Stimulated activated naive CD4-positive, alpha-beta T cell treated with Interleukin-2 at 50 U/mL for 16 hours (primary cell): ENCODE results near the gene ATF5.
"Not testable (repeated sequence)": the region's sequence is repeated elsewhere in the genome, so short reads cannot be mapped to it uniquely, and the experiment has no call there.

Experiments
- DNase-seq: peaks from one replicate; lab custom pipeline; 2025; lab: John Stamatoyannopoulos, UW

The ATF5 gene

GRCh38 chr19:49923055-49924003 is 5.7 kb upstream of the ATF5 start:
- no peak for DNase-seq

DNA sequence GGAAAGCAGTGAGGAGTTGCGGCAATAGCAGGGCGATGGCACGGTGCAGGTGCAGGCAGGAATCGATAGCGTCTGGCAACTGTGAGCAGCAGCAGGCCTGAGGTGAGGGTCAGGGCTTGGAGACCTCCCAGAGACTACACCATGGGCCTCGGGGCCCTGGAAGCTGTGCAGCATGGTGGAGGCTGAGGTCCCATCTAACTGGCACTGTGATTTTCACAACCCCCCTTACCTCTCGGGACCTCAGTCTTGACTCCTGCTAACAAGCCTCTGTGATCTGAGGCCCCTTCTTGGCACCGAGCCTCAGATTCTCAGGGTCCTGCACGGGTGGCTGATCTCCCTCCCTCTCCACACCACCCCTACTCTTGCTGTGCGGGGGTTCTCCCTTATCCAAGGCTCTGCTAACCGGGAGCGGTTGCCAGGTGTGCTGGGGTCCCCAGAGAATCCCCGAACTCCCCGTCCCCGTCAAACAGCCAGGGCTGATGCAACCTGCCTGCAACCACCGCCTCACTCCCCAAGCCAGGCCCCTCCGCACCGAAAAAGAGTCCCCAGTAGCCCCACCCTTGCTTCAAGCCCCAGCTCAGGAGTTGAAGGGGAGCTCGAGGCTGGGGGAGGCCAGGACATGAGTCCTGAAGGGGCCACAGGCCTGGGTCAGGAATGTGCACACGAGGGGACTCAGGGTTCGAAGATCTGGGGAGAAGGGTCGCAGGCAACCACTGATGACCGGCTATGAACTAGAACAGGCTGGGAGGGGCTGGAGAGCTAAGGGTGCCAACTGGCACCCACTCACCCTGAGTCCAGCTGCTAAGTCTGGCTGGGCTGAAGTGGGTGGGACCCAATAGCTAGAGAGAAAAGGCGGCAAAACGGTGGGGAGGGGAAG is 4.8 kb upstream of the ATF5 start:
- DNase-seq, result no peak

DNA sequence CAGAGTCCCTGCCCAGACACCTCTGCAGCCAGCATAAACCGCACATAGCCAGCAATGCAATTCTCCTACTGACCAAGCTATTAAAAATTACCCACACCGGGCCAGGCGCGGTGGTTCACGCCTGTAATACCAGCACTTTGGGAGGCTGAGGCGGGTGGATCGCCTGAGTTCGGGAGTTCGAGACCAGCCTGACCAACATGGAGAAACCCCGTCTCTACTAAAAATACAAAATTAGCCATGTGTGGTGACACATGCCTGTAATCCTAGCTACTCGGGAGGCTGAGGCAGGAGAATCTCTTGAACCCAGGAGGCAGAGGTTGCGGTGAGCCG is 4.2 kb upstream of the ATF5 start:
- not testable (repeated sequence) for DNase-seq

GRCh38 chr19:49925486-49925885 is 3.5 kb upstream of the ATF5 start:
- no peak for DNase-seq

- DNase-seq, result no peak
Measured at GRCh38 chr19:49926515-49926914, 2.5 kb upstream of the ATF5 start.

DNA sequence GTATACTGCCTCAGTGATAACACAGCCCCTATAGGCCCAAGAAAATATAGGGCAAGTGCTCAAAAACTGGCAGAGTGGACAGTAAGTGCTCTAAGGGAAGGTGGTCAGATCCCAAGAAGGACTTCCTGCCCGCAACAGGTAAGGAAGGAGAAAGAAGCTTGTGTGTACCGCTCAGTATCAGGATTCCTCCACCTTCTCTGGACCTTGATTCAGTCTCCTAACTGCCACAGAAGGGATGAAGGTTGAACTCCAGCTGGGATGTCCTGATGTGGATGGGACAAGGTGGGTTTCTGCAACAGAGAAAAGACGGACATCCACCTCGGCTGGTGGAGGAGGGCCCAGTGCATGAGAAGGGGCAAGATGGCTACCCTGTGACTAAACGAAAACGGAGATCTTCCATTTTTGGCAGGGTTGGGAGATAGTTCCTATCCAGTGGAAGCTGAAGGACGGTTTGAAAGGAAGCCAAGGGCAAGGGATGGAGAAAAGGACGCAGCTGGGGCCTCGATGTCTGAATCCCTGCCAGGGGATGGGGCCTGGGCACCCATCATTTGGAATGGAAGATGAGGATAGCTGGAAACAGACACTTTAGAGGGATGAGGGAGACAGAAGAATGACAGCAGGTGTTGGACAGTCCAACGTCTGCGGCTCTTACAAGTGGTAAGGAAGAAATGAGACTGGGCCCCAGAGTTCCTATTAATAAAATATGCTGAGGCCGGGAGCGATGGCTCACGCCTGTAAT is 1.3 kb upstream of the ATF5 start:
- no peak for DNase-seq

GRCh38 chr19:49929611-49930482 is 842 bp downstream of the ATF5 start:
- DNase-seq, result peak; percentile 89

- no peak for DNase-seq
Measured at GRCh38 chr19:49930483-49931011, 1.5 kb downstream of the ATF5 start.

GRCh38 chr19:49931293-49932040 is 2.5 kb downstream of the ATF5 start:
- DNase-seq, result no peak

- DNase-seq, result no peak
Measured at GRCh38 chr19:49932041-49932451, 3.0 kb downstream of the ATF5 start.

DNA sequence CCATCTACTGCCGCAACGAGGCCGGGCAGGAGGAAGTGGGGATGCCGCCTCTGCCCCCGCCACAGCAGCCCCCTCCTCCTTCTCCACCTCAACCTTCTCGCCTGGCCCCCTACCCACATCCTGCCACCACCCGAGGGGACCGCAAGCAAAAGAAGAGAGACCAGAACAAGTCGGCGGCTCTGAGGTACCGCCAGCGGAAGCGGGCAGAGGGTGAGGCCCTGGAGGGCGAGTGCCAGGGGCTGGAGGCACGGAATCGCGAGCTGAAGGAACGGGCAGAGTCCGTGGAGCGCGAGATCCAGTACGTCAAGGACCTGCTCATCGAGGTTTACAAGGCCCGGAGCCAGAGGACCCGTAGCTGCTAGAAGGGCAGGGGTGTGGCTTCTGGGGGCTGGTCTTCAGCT is 3.7 kb downstream of the ATF5 start:
- peak; percentile 30 for DNase-seq

DNA sequence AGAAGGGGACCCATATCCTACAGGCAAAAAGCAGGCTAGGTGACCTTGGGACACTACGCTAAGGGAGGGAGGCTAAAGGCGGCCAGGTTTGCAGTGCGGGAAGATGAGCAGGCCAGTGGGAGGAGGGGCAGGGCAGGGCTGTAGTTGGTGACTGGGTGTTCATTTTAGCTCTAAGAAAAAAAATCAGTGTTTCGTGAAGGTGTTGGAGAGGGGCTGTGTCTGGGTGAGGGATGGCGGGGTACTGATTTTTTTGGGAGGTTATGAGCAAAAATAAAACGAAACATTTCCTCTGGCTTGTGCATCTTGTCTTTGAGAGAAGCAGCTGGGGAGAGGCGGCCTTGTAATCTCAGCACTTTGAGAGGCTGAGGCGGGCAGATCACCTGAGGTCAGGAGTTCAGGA is 4.6 kb downstream of the ATF5 start:
- DNase-seq, result no peak

GRCh38 chr19:49936549-49936948 is 7.5 kb downstream of the ATF5 start:
- no peak for DNase-seq

DNA sequence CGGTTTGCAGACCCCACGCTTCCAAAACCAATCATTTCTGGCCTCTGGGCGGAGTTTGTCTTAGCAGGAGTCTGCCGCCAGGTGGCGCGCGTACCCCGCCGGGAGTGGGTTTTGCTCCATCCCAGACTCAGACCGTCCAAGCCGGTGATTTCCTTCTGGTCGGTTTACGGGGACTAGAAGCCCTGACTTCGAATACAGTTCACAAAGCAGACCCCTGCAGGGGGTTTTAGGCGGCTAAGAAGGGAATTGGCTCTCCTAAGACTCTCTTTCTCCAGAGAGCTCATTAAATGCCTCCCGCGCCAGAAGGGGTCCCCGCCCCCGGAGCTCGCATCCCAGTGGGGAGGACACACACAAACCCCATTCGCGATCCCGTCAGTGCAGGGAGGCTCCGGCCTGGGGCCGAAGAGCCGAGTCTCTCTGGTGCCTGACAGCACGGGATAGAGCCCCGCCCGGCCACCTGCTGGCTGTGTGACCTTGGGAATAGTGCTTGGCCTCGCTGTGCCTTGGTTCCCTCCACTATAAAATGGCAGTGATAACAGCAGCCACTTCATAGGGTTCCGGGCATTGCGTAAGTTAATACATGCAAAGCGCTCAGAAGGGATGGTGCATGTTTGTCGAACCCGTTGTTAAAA is 8.9 kb downstream of the ATF5 start:
- peak; percentile 75 for DNase-seq

DNA sequence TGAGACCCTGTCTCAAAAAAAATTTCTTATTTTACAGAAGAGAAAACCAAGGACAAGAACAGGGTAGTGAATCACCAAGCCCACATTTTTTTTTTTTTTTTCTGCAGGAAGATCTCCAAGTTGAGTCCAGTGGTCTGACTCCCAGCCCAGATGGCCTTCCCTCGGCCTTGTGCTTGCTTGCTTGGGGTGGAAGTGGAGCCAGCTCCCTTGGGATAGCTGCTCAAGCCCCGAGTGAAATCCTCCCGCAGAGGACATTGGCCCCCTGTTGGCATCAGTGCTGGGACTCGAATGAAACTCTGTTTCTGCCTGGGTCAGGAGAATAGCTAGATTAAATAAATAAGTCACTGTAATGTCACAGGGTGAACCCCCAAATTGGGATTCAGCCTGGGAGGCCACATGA is 9.7 kb downstream of the ATF5 start:
- DNase-seq, result no peak

DNA sequence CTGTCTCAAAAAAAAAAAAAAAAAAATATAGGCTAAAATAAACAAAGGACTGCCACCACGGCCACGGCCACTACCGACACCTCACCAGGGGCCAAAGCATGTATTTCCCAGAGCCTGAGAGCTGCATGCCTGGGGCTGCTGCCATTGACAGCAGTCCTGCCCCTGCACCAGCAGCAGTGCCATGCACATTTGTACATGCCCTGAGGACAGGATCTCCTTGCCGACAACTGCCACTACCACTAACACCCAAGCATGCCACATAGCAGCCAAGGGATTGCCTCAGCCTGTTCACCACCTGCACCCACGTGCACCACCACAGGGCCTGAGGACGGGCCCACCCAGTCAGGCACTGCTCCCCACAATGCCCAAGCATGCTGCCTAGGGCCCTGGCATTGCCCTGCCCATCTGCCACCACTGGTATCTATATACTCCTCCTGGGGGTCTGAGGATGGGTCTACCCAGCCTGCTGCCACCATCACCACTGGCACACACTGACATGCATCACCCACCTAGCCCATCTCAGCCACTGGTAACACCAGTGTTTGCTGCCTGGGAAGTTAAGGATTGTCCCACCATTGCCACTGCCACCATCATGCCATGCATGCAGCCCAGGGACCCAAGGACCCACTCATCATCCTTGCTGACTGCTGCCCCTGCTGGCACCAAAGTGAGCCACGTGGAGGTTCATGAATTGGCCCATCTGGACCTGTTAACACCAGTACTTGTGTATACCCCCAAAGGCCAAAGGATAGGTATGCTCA is 10.9 kb downstream of the ATF5 start:
- no peak for DNase-seq

DNA sequence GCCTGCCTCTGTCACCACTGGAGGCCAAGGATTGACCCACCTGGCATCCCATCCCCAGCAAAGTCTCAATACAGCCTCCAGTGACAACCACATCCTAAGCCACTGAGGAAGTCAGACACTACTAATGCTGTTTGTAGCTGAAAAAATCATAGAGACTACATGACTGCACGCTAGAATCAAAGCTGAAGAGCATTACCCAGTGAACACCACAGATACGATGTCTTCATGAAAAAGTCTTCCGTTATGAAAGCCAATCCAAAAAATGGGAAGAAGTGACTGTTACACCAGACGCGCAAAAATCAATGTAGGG is 11.4 kb downstream of the ATF5 start:
- DNase-seq, result no peak

DNA sequence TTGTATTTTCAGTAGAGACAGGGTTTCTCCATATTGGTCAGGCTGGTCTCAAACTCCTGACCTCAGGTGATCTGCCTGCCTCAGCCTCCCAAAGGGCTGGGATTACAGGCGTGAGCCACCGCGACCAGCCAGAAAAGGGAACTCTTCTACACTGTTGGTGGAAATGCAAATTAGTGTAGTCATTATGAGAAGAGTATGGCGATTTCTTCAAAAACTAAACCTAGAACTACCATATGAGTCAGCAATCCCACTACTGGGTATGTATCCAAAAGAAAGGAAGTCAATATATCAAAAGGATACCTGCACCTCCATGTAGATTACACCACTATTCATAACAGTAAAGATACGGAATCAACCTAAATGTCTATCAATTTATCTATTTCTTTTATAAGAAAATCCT is 15.6 kb downstream of the ATF5 start:
- DNase-seq, result not testable (repeated sequence)

DNA sequence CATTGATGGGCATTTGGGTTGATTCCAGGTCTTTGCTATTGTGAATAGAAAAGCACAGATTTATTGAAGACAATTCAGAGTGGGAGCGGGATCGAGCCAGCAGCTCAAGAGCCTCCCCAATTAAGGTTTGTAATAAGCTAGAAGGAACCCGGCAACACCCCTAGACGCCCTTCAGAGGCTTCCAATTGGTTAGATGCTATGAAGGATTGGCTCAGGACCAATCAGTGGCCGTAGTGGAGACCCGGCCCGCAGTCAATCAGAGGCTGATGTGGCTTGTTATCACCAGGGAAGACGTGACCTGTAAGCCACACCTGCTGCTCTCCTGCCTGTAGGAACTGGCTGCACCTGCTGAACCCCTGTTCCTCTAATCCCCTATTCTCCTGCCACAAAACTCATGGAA is 17.4 kb downstream of the ATF5 start:
- no peak for DNase-seq
